ENCODE measurements around the gene WNT5B.

The WNT5B gene

GRCh38 chr12:1633459-1633858 is 4.4 kb downstream of the WNT5B start:
- Histone ChIP-seq H3K4me3 (ENCODE audit: low read length) (no peak overlapping the region), H3K27ac (ENCODE audit: low read depth, low read length) (no peak overlapping the region), H3K27me3 (ENCODE audit: insufficient read depth, low read length) (peaks cover 67% of the 10 kb centered on the region), H3K36me3 (ENCODE audit: insufficient read depth, low read length) (no peaks in the 10 kb centered on the region), H3K4me1 (ENCODE audit: insufficient read depth, low read length) (peaks cover 28% of the 10 kb centered on the region), H3K9me3 (ENCODE audit: insufficient read depth, low read depth, low read length) (no peaks in the 10 kb centered on the region), H3K9ac (ENCODE audit: low read depth, low read length) (no peak overlapping the region)
- WGBS = no CpG with 5 or more reads among the region's 3 CpGs

- Histone ChIP-seq H3K27ac (ENCODE audit: low read depth, low read length) (no peak overlapping the region), H3K9me3 (ENCODE audit: insufficient read depth, low read depth, low read length) (no peaks in the 10 kb centered on the region), H3K4me3 (ENCODE audit: low read length) (no peak overlapping the region), H3K27me3 (ENCODE audit: insufficient read depth, low read length) (peaks cover 60% of the 10 kb centered on the region), H3K9ac (ENCODE audit: low read depth, low read length) (no peak overlapping the region), H3K4me1 (ENCODE audit: insufficient read depth, low read length) (peaks cover 21% of the 10 kb centered on the region), H3K36me3 (ENCODE audit: insufficient read depth, low read length) (no peaks in the 10 kb centered on the region)
- WGBS = 77% methylated on average over 7 of the region's 7 CpGs
These were observed 5.1 kb downstream of the WNT5B start for GRCh38 chr12:1634149-1634548.

- Histone ChIP-seq H3K27me3 (ENCODE audit: insufficient read depth, low read length) (peaks cover 55% of the 10 kb centered on the region), H3K4me3 (ENCODE audit: low read length) (no peak overlapping the region), H3K9ac (ENCODE audit: low read depth, low read length) (no peak overlapping the region), H3K36me3 (ENCODE audit: insufficient read depth, low read length) (no peaks in the 10 kb centered on the region), H3K27ac (ENCODE audit: low read depth, low read length) (no peak overlapping the region), H3K9me3 (ENCODE audit: insufficient read depth, low read depth, low read length) (no peaks in the 10 kb centered on the region), H3K4me1 (ENCODE audit: insufficient read depth, low read length) (peaks cover 18% of the 10 kb centered on the region)
- 55% methylated on average over 16 of the region's 16 CpGs for WGBS
These were observed 5.7 kb downstream of the WNT5B start for GRCh38 chr12:1634590-1635191.

GRCh38 chr12:1635301-1636095 is 6.5 kb downstream of the WNT5B start:
- no peak overlapping the region for H3K4me3 ChIP-seq (ENCODE audit: low read length)
- peaks cover 47% of the 10 kb centered on the region for H3K27me3 ChIP-seq (ENCODE audit: insufficient read depth, low read length)
- H3K9ac ChIP-seq (ENCODE audit: low read depth, low read length) = no peak overlapping the region
- H3K4me1 ChIP-seq (ENCODE audit: insufficient read depth, low read length) = peaks cover 18% of the 10 kb centered on the region
- H3K9me3 ChIP-seq (ENCODE audit: insufficient read depth, low read depth, low read length) = no peaks in the 10 kb centered on the region
- no peak overlapping the region for H3K27ac ChIP-seq (ENCODE audit: low read depth, low read length)
- 91% methylated on average over 11 of the region's 11 CpGs for WGBS
- H3K36me3 ChIP-seq (ENCODE audit: insufficient read depth, low read length) = no peaks in the 10 kb centered on the region

DNA sequence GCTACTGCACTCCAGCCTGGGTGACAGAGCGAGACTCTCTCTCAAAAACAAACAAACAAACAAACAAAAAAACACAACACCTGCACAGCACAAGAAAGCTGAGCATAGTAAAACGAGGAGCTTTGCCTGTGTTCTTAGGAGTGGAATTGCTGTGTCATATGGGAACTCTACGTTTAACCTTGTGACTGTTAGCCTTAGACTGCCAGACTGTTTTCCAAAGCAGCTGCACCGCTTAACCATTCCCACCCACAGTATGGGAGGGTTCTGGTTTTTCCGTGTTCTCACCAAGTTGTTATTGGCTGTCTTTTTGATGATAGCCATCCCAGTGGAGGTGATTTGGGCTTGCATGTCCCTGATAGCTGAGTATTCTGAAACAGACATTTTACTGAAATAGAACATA is 9.2 kb downstream of the WNT5B start:
- Histone ChIP-seq H3K36me3 (ENCODE audit: insufficient read depth, low read length) (no peaks in the 10 kb centered on the region), H3K27me3 (ENCODE audit: insufficient read depth, low read length) (peaks cover 20% of the 10 kb centered on the region), H3K4me3 (ENCODE audit: low read length) (no peak overlapping the region), H3K9ac (ENCODE audit: low read depth, low read length) (no peak overlapping the region), H3K4me1 (ENCODE audit: insufficient read depth, low read length) (peaks cover 3% of the 10 kb centered on the region; the same call in 1 of the 2 replicates), H3K9me3 (ENCODE audit: insufficient read depth, low read depth, low read length) (no peaks in the 10 kb centered on the region), H3K27ac (ENCODE audit: low read depth, low read length) (no peak overlapping the region)
- WGBS = 87% methylated on average over 5 of the region's 5 CpGs

GRCh38 chr12:1639538-1639937 is 10.5 kb downstream of the WNT5B start:
- H3K9me3 ChIP-seq (ENCODE audit: insufficient read depth, low read depth, low read length) = no peaks in the 10 kb centered on the region
- H3K4me1 ChIP-seq (ENCODE audit: insufficient read depth, low read length) = no peaks in the 10 kb centered on the region
- WGBS = 93% methylated on average over 40 of the region's 40 CpGs
- no peak overlapping the region for H3K9ac ChIP-seq (ENCODE audit: low read depth, low read length)
- H3K36me3 ChIP-seq (ENCODE audit: insufficient read depth, low read length) = no peaks in the 10 kb centered on the region
- no peak overlapping the region for H3K4me3 ChIP-seq (ENCODE audit: low read length)
- peaks cover 8% of the 10 kb centered on the region; the same call in 1 of the 2 replicates for H3K27me3 ChIP-seq (ENCODE audit: insufficient read depth, low read length)
- H3K27ac ChIP-seq (ENCODE audit: low read depth, low read length) = no peak overlapping the region

GRCh38 chr12:1640328-1641234 is 11.6 kb downstream of the WNT5B start:
- 86% methylated on average over 17 of the region's 18 CpGs for WGBS
- Histone ChIP-seq H3K9ac (ENCODE audit: low read depth, low read length) (no peak overlapping the region), H3K27me3 (ENCODE audit: insufficient read depth, low read length) (peaks cover 2% of the 10 kb centered on the region; the same call in 1 of the 2 replicates), H3K36me3 (ENCODE audit: insufficient read depth, low read length) (no peaks in the 10 kb centered on the region), H3K4me3 (ENCODE audit: low read length) (no peak overlapping the region), H3K27ac (ENCODE audit: low read depth, low read length) (no peak overlapping the region), H3K9me3 (ENCODE audit: insufficient read depth, low read depth, low read length) (no peaks in the 10 kb centered on the region), H3K4me1 (ENCODE audit: insufficient read depth, low read length) (no peaks in the 10 kb centered on the region)

DNA sequence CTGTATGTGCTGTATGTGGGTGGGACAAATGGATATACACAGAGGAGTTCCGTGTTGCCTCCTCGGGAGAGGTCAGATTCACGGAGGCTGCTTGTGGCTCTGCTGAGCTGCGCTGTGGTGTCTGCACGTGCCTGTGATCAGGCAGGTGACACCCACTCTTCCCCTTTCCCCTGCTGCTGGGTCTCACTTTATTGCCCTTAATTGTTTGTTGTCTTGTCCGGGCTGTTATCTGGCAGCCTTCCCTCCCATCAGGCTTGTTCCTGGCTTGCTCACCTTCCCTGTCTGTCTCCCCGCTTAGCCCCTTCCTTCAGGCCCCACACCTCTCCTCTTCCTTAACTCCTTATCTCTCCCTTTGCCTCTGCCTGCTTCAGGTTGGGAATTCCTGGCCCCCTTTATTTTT is 13.5 kb downstream of the WNT5B start:
- Histone ChIP-seq H3K9ac (ENCODE audit: low read depth, low read length) (no peak overlapping the region), H3K4me1 (ENCODE audit: insufficient read depth, low read length) (no peaks in the 10 kb centered on the region), H3K36me3 (ENCODE audit: insufficient read depth, low read length) (no peaks in the 10 kb centered on the region), H3K27ac (ENCODE audit: low read depth, low read length) (no peak overlapping the region), H3K27me3 (ENCODE audit: insufficient read depth, low read length) (no peaks in the 10 kb centered on the region), H3K9me3 (ENCODE audit: insufficient read depth, low read depth, low read length) (no peaks in the 10 kb centered on the region), H3K4me3 (ENCODE audit: low read length) (no peak overlapping the region)
- 87% methylated on average over 7 of the region's 7 CpGs for WGBS

DNA sequence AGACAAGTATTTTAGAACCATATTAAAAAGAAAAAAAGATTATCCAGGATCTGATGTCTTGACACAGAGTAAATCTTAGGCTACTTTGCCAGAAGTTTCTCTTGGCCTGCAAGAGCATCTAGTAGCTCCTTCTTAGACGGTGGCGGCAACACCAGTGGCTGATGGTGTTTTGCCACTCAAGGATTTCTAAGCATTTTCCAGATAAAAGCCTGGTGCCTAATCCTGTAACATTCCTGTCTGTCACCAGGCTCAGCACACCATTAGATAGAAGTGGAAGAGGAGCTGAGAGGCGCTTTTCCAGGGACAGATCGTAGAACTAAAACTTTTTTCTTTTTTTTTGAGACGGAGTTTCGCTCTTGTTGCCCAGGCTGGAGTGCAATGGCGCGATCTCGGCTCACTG is 14.0 kb downstream of the WNT5B start:
- 82% methylated on average over 9 of the region's 9 CpGs for WGBS
- Histone ChIP-seq H3K9ac (ENCODE audit: low read depth, low read length) (no peak overlapping the region), H3K36me3 (ENCODE audit: insufficient read depth, low read length) (no peaks in the 10 kb centered on the region), H3K27me3 (ENCODE audit: insufficient read depth, low read length) (no peaks in the 10 kb centered on the region), H3K4me1 (ENCODE audit: insufficient read depth, low read length) (no peaks in the 10 kb centered on the region), H3K27ac (ENCODE audit: low read depth, low read length) (no peak overlapping the region), H3K9me3 (ENCODE audit: insufficient read depth, low read depth, low read length) (no peaks in the 10 kb centered on the region), H3K4me3 (ENCODE audit: low read length) (no peak overlapping the region)

GRCh38 chr12:1643905-1644533 is 15.0 kb downstream of the WNT5B start:
- Histone ChIP-seq H3K27me3 (ENCODE audit: insufficient read depth, low read length) (no peaks in the 10 kb centered on the region), H3K9ac (ENCODE audit: low read depth, low read length) (no peak overlapping the region), H3K4me1 (ENCODE audit: insufficient read depth, low read length) (no peaks in the 10 kb centered on the region), H3K36me3 (ENCODE audit: insufficient read depth, low read length) (no peaks in the 10 kb centered on the region), H3K9me3 (ENCODE audit: insufficient read depth, low read depth, low read length) (no peaks in the 10 kb centered on the region), H3K4me3 (ENCODE audit: low read length) (no peak overlapping the region), H3K27ac (ENCODE audit: low read depth, low read length) (no peak overlapping the region)
- WGBS = 94% methylated on average over 7 of the region's 7 CpGs
